H7 (cell line): ENCODE measurements around the gene HAPSTR1. TPM values are rescaled to one million over a fixed set of nuclear protein-coding genes. Genes with fewer than 3 reads are reported as not detected.
"Not testable (repeated sequence)": the region's sequence is repeated elsewhere in the genome, so short reads cannot be mapped to it uniquely, and the experiment has no call there.

Source experiments
- DNase-seq: peaks from one replicate; pipeline ENCODE4 v3.0.0; 2012
- H3K27me3 ChIP-seq: 2 replicates; pipeline ENCODE4 v1.6.0; 2011; ENCODE audit warnings: mild to moderate bottlenecking, low read length; ENCODE audit not compliant: control insufficient read depth, insufficient read depth
- H3K36me3 ChIP-seq: replicated peaks from 2 replicates; pipeline ENCODE4 v1.5.1; 2011; ENCODE audit warnings: low read length; ENCODE audit not compliant: control insufficient read depth, insufficient read depth
- H3K4me3 ChIP-seq: 2 replicates; pipeline ENCODE4 v1.5.1; 2011; ENCODE audit warnings: low read depth, mild to moderate bottlenecking, control low read depth, low read length, moderate library complexity; ENCODE audit not compliant: insufficient read depth
- total RNA-seq: library from RNA; depleted of rRNA; stranded (reverse); fragments of >200 nt; shearing (Covaris generic); gene quantifications from 2 replicates; pipeline ENCODE4 v1.2.3, GENCODE V29; 2014

HAPSTR1 gene
- total RNA-seq, 1 experiment from 2014 or later = 44.0 TPM

GRCh38 chr16:9058211-9058610 is 33.2 kb upstream of the HAPSTR1 start:
- H3K36me3 ChIP-seq = no peaks in the 10 kb centered on the region
- no peaks in the 10 kb centered on the region for H3K27me3 ChIP-seq
- DNase-seq = no peak

GRCh38 chr16:9060225-9060624 is 31.2 kb upstream of the HAPSTR1 start:
- no peak for DNase-seq
- Histone ChIP-seq H3K27me3 (no peaks in the 10 kb centered on the region), H3K4me3 (no peak overlapping the region), H3K36me3 (no peaks in the 10 kb centered on the region)

More at GRCh38 chr16:9058211-9058610, 33.2 kb upstream of the HAPSTR1 start:
- H3K4me3 ChIP-seq = no peak overlapping the region

- H3K4me3 ChIP-seq = no peak overlapping the region
- DNase-seq = no peak
- H3K27me3 ChIP-seq = no peaks in the 10 kb centered on the region
- H3K36me3 ChIP-seq = no peaks in the 10 kb centered on the region
These were observed 30.1 kb upstream of the HAPSTR1 start for GRCh38 chr16:9061358-9061813.

- DNase-seq = no peak
- H3K4me3 ChIP-seq = no peak overlapping the region
- no peaks in the 10 kb centered on the region for H3K27me3 ChIP-seq
- H3K36me3 ChIP-seq = no peaks in the 10 kb centered on the region
These were observed 29.1 kb upstream of the HAPSTR1 start for GRCh38 chr16:9062301-9062700.

GRCh38 chr16:9065077-9065476 is 26.4 kb upstream of the HAPSTR1 start:
- H3K27me3 ChIP-seq = no peaks in the 10 kb centered on the region
- H3K36me3 ChIP-seq = no peaks in the 10 kb centered on the region
- no peak overlapping the region for H3K4me3 ChIP-seq
- no peak for DNase-seq

- Histone ChIP-seq H3K27me3 (no peaks in the 10 kb centered on the region), H3K4me3 (no peak overlapping the region), H3K36me3 (no peaks in the 10 kb centered on the region)
- DNase-seq = no peak
These were observed 22.6 kb upstream of the HAPSTR1 start for GRCh38 chr16:9068886-9069285.

GRCh38 chr16:9070254-9070653 is 21.2 kb upstream of the HAPSTR1 start:
- H3K27me3 ChIP-seq = no peaks in the 10 kb centered on the region

GRCh38 chr16:9071377-9071776 is 20.1 kb upstream of the HAPSTR1 start:
- DNase-seq = no peak
- Histone ChIP-seq H3K36me3 (no peaks in the 10 kb centered on the region), H3K4me3 (no peak overlapping the region), H3K27me3 (no peaks in the 10 kb centered on the region)

More at GRCh38 chr16:9070254-9070653, 21.2 kb upstream of the HAPSTR1 start:
- H3K4me3 ChIP-seq = no peak overlapping the region
- no peak for DNase-seq
- no peaks in the 10 kb centered on the region for H3K36me3 ChIP-seq

- H3K36me3 ChIP-seq = no peaks in the 10 kb centered on the region
- no peak overlapping the region for H3K4me3 ChIP-seq
- no peak for DNase-seq
- H3K27me3 ChIP-seq = no peaks in the 10 kb centered on the region
These were observed 18.6 kb upstream of the HAPSTR1 start for GRCh38 chr16:9072806-9073341.

- no peaks in the 10 kb centered on the region for H3K27me3 ChIP-seq
- DNase-seq = no peak
- H3K36me3 ChIP-seq = no peaks in the 10 kb centered on the region
- no peak overlapping the region for H3K4me3 ChIP-seq
These were observed 16.0 kb upstream of the HAPSTR1 start for GRCh38 chr16:9075299-9076071.

GRCh38 chr16:9077091-9077809 is 14.2 kb upstream of the HAPSTR1 start:
- no peak for DNase-seq
- no peak overlapping the region for H3K4me3 ChIP-seq
- H3K27me3 ChIP-seq = no peaks in the 10 kb centered on the region
- H3K36me3 ChIP-seq = no peaks in the 10 kb centered on the region

- H3K27me3 ChIP-seq = not testable (repeated sequence)
These were observed 12.7 kb upstream of the HAPSTR1 start for GRCh38 chr16:9078467-9079429.

GRCh38 chr16:9079430-9079812 is 12.0 kb upstream of the HAPSTR1 start:
- Histone ChIP-seq H3K36me3 (no peaks in the 10 kb centered on the region), H3K4me3 (no peak overlapping the region), H3K27me3 (no peaks in the 10 kb centered on the region)
- no peak for DNase-seq

More at GRCh38 chr16:9078467-9079429, 12.7 kb upstream of the HAPSTR1 start:
- peak; percentile 52 for DNase-seq
- H3K4me3 ChIP-seq, H3K36me3 ChIP-seq: not testable (repeated sequence)

GRCh38 chr16:9081158-9081557 is 10.3 kb upstream of the HAPSTR1 start:
- H3K36me3 ChIP-seq = no peaks in the 10 kb centered on the region
- H3K4me3 ChIP-seq = no peak overlapping the region

More at GRCh38 chr16:9081158-9081557, 10.3 kb upstream of the HAPSTR1 start:
- no peaks in the 10 kb centered on the region for H3K27me3 ChIP-seq
- DNase-seq = no peak
